ENCODE measurements around the gene BTBD10. TPM values are rescaled to one million over a fixed set of nuclear protein-coding genes. Genes with fewer than 3 reads are reported as not detected.

The BTBD10 gene
- total and polyA plus RNA-seq, 2 experiments from 2014 or later, result 21.3 to 44.1 TPM

DNA sequence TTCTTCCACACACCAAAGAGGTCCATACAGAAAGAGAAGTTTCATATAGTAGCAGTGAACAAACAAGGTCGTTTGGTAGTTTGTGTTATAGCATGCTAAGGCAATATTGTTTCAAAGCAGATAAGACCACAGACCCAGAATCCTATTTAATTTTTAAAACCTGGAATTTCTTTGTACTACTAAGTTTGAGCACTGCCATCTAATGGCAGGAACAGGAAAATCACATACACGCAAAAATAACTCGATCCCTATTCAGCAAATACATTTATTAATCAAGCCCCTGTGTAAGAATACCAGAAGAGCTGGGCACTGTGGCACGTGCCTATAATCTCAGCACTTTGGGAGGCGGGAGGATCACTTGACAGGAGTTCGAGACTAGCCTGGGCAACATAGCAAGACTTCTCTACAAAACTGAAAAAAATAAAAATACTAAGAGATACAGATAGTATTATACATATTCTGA is 2.9 kb upstream of the BTBD10 start:
- no peaks in the 10 kb centered on the region for H3K36me3 ChIP-seq (replicated peaks; ENCODE audit: insufficient read depth, low read depth)
- no peak overlapping the region for H3K4me3 ChIP-seq
- no peak overlapping the region for H3K27ac ChIP-seq
- no peaks in the 10 kb centered on the region for H3K9me3 ChIP-seq (ENCODE audit: low read depth)
- peak; percentile 38 for DNase-seq (ENCODE audit: low spot score)
- no peaks in the 10 kb centered on the region for H3K9me2 ChIP-seq (replicated peaks; ENCODE audit: insufficient read depth)
- TF ChIP-seq CTCF (IDR thresholded peaks at IDR 0.05; ENCODE audit: poor library complexity) (peak; percentile 64), EZH2 (IDR thresholded peaks at IDR 0.05; ENCODE audit: borderline replicate concordance) (no peak)
- H3K4me1 ChIP-seq (ENCODE audit: insufficient read depth), result peaks cover 13% of the 10 kb centered on the region
- H4K20me1 ChIP-seq (ENCODE audit: insufficient read depth, poor library complexity, severe bottlenecking), result peaks cover 9% of the 10 kb centered on the region
- peak overlapping the region; percentile 26 for H3K4me2 ChIP-seq
- H2AFZ ChIP-seq, result no peak overlapping the region
- peaks cover 15% of the 10 kb centered on the region for H3K79me2 ChIP-seq
- H3K27me3 ChIP-seq, result no peaks in the 10 kb centered on the region
- 18% methylated on average over 6 of the region's 6 CpGs for WGBS (ENCODE audit: low lambda C conversion rate, missing lambda C conversion rate)

GRCh38 chr11:13463779-13464290 is 813 bp upstream of the BTBD10 start:
- 26% methylated on average over 12 of the region's 12 CpGs for WGBS (ENCODE audit: low lambda C conversion rate, missing lambda C conversion rate)
- peak overlapping the region; percentile 96 for H3K27ac ChIP-seq

GRCh38 chr11:13462311-13462900 is 616 bp downstream of the BTBD10 start:
- TF ChIP-seq CTCF (IDR thresholded peaks at IDR 0.05; ENCODE audit: poor library complexity) (no peak), EZH2phosphoT487 (IDR thresholded peaks at IDR 0.05; ENCODE audit: low read depth, severe bottlenecking, unreplicated experiment) (no peak), EZH2 (IDR thresholded peaks at IDR 0.05; ENCODE audit: borderline replicate concordance) (no peak)
- no peaks in the 10 kb centered on the region for H3K36me3 ChIP-seq (replicated peaks; ENCODE audit: insufficient read depth, low read depth)
- 4% methylated on average over 18 of the region's 18 CpGs for whole genome bisulfite sequencing (ENCODE audit: low lambda C conversion rate, missing lambda C conversion rate)
- H3K4me3 ChIP-seq, result peak overlapping the region; percentile 74
- H3K27ac ChIP-seq, result peak overlapping the region; percentile 96
- no peaks in the 10 kb centered on the region for H3K27me3 ChIP-seq
- H4K20me1 ChIP-seq (ENCODE audit: insufficient read depth, poor library complexity, severe bottlenecking), result peaks cover 14% of the 10 kb centered on the region
- peak overlapping the region; percentile 79 for H3K4me2 ChIP-seq
- no peaks in the 10 kb centered on the region for H3K9me2 ChIP-seq (replicated peaks; ENCODE audit: insufficient read depth)
- peaks cover 46% of the 10 kb centered on the region for H3K79me2 ChIP-seq
- H3K9me3 ChIP-seq (ENCODE audit: low read depth), result no peaks in the 10 kb centered on the region
- peaks cover 18% of the 10 kb centered on the region for H3K4me1 ChIP-seq (ENCODE audit: insufficient read depth)
- H2AFZ ChIP-seq, result peak overlapping the region; percentile 87
- peak; percentile 79 for DNase-seq (ENCODE audit: low spot score)

More at GRCh38 chr11:13463779-13464290, 813 bp upstream of the BTBD10 start:
- DNase-seq (ENCODE audit: low spot score), result no peak
- Histone ChIP-seq H3K4me3 (peak overlapping the region; percentile 54), H3K27me3 (no peaks in the 10 kb centered on the region), H4K20me1 (ENCODE audit: insufficient read depth, poor library complexity, severe bottlenecking) (peaks cover 14% of the 10 kb centered on the region), H3K9me3 (ENCODE audit: low read depth) (no peaks in the 10 kb centered on the region), H2AFZ (peak overlapping the region; percentile 95), H3K9me2 (replicated peaks; ENCODE audit: insufficient read depth) (no peaks in the 10 kb centered on the region), H3K36me3 (replicated peaks; ENCODE audit: insufficient read depth, low read depth) (no peaks in the 10 kb centered on the region), H3K79me2 (peaks cover 33% of the 10 kb centered on the region), H3K4me2 (peak overlapping the region; percentile 82), H3K4me1 (ENCODE audit: insufficient read depth) (peaks cover 18% of the 10 kb centered on the region)
- TF ChIP-seq CTCF (IDR thresholded peaks at IDR 0.05; ENCODE audit: poor library complexity), result no peak
- no peak for TF ChIP-seq EZH2 (IDR thresholded peaks at IDR 0.05; ENCODE audit: borderline replicate concordance)
- TF ChIP-seq EZH2phosphoT487 (IDR thresholded peaks at IDR 0.05; ENCODE audit: low read depth, severe bottlenecking, unreplicated experiment), result no peak
